Liver (tissue), 9 donors: ENCODE results near the gene CRB2. TPM values are rescaled to one million over a fixed set of nuclear protein-coding genes. Genes with fewer than 3 reads are reported as not detected.

Source experiments
- DNase-seq: peaks from one replicate; pipeline ENCODE4 v3.0.0-alpha.2; 2017; ENCODE audit warnings: low spot score
- H3K27ac ChIP-seq, 2 donors: one replicate each; pipeline ENCODE4 v1.7.0; 2013; ENCODE audit warnings: inconsistent platforms in 2 of 2, low read length in 2 of 2, control low read depth in 1 of 2, low read depth in 1 of 2, mild to moderate bottlenecking in 1 of 2
- H3K27me3 ChIP-seq, 4 donors: one replicate each; pipeline versions ENCODE4 v1.6.1 to v1.7.0; 2013; ENCODE audit warnings: low read length in 3 of 4, inconsistent platforms in 1 of 4, mild to moderate bottlenecking in 1 of 4, moderate library complexity in 1 of 4; ENCODE audit not compliant: control insufficient read depth in 4 of 4, insufficient read depth in 4 of 4
- H3K36me3 ChIP-seq, 4 donors: one replicate each; pipeline versions ENCODE4 v1.6.1 to v1.7.0; 2013; ENCODE audit warnings: low read length in 3 of 4, mild to moderate bottlenecking in 3 of 4, low read depth in 1 of 4, moderate library complexity in 1 of 4; ENCODE audit not compliant: control insufficient read depth in 4 of 4, insufficient read depth in 3 of 4
- H3K4me1 ChIP-seq, 4 donors: one replicate each; pipeline versions ENCODE4 v1.6.1 to v1.7.0; 2013; ENCODE audit warnings: low read length in 3 of 4, mild to moderate bottlenecking in 3 of 4, moderate library complexity in 1 of 4; ENCODE audit not compliant: control insufficient read depth in 4 of 4, insufficient read depth in 4 of 4
- H3K4me3 ChIP-seq, 3 donors: one replicate each; pipeline versions ENCODE4 v1.6.1 to v1.7.0; 2013; ENCODE audit warnings: low read length in 3 of 3, control low read depth in 1 of 3, low read depth in 1 of 3, mild to moderate bottlenecking in 1 of 3
- H3K9ac ChIP-seq, 2 donors: one replicate each; pipeline ENCODE4 v1.7.0; 2013; ENCODE audit warnings: low read length in 2 of 2, mild to moderate bottlenecking in 2 of 2, moderate library complexity in 2 of 2, control low read depth in 1 of 2, low read depth in 1 of 2
- H3K9me3 ChIP-seq, 4 donors: one replicate each; pipeline versions ENCODE4 v1.6.1 to v1.7.0; 2013; ENCODE audit warnings: low read length in 3 of 4; ENCODE audit not compliant: control insufficient read depth in 4 of 4
- ATF3 ChIP-seq: IDR thresholded peaks from 2 replicates; pipeline ENCODE4 v1.6.1; 2016; ENCODE audit warnings: antibody characterized with exemption
- CTCF ChIP-seq: fragments of 150-350 bp; IDR thresholded peaks from 2 replicates; pipeline ENCODE4 v1.5.1; 2017; ENCODE audit warnings: improper control_type of control experiment, low read depth, low read length; ENCODE audit not compliant: missing input control
- FOXA1 ChIP-seq: IDR thresholded peaks from 2 replicates; pipeline ENCODE4 v1.6.1; 2016; ENCODE audit warnings: antibody characterized with exemption
- FOXA2 ChIP-seq: IDR thresholded peaks from 2 replicates; pipeline ENCODE4 v1.6.1; 2016; ENCODE audit warnings: antibody characterized with exemption
- GABPA ChIP-seq, 2 donors: IDR thresholded peaks in 1 of 2; conservative IDR thresholded peaks in 1 of 2; 2 replicates each; pipeline ENCODE4 v1.6.1; 2016; ENCODE audit warnings: antibody characterized with exemption in 2 of 2, mild to moderate bottlenecking in 1 of 2, moderate library complexity in 1 of 2
- HNF4A ChIP-seq, 2 donors: conservative IDR thresholded peaks; 2 replicates each; pipeline ENCODE4 v1.6.1; 2016; ENCODE audit warnings: antibody characterized with exemption in 2 of 2, mild to moderate bottlenecking in 2 of 2
- HNF4G ChIP-seq: IDR thresholded peaks from 2 replicates; pipeline ENCODE4 v1.6.1; 2016; ENCODE audit warnings: antibody characterized with exemption
- JUND ChIP-seq, 2 donors: IDR thresholded peaks; 2 replicates each; pipeline ENCODE4 v1.6.1; 2016; ENCODE audit warnings: antibody characterized with exemption in 2 of 2
- MAX ChIP-seq: IDR thresholded peaks from 2 replicates; pipeline ENCODE4 v1.6.1; 2016; ENCODE audit warnings: antibody characterized with exemption
- NR2F2 ChIP-seq: IDR thresholded peaks from 2 replicates; pipeline ENCODE4 v1.6.1; 2016; ENCODE audit warnings: antibody characterized with exemption
- RAD21 ChIP-seq, 2 donors: IDR thresholded peaks; 2 replicates each; pipeline ENCODE4 v1.6.1; 2016; ENCODE audit warnings: antibody characterized with exemption in 2 of 2, mild to moderate bottlenecking in 2 of 2
- REST ChIP-seq: IDR thresholded peaks from 2 replicates; pipeline ENCODE4 v1.6.1; 2016; ENCODE audit warnings: antibody characterized with exemption, mild to moderate bottlenecking
- RXRA ChIP-seq, 2 donors: IDR thresholded peaks; 2 replicates each; pipeline ENCODE4 v1.6.1; 2017 to 2018; ENCODE audit warnings: antibody characterized with exemption in 2 of 2, mild to moderate bottlenecking in 1 of 2
- SP1 ChIP-seq: IDR thresholded peaks from 2 replicates; pipeline ENCODE4 v1.6.1; 2018; ENCODE audit warnings: antibody characterized with exemption, mild to moderate bottlenecking
- TAF1 ChIP-seq: conservative IDR thresholded peaks from 2 replicates; pipeline ENCODE4 v1.6.1; 2016; ENCODE audit warnings: antibody characterized with exemption, mild to moderate bottlenecking
- YY1 ChIP-seq: IDR thresholded peaks from 2 replicates; pipeline ENCODE4 v1.6.1; 2016; ENCODE audit warnings: antibody characterized with exemption, mild to moderate bottlenecking
- ZBTB33 ChIP-seq: IDR thresholded peaks from 2 replicates; pipeline ENCODE4 v1.6.1; 2016; ENCODE audit warnings: antibody characterized with exemption
- WGBS: extraction: QIAGEN DNeasy Blood & Tissue Kit; methylation state at CpG from one replicate; pipeline ENCODE4 v1.1.7; 2013; 5-methylcytosine and 5-hydroxymethylcytosine counted together
- polyA plus RNA-seq, 2 donors: library from polyadenylated mRNA; stranded (reverse) in 1 of 2; unstranded in 1 of 2; fragments of 200-250 nt in 1 of 2; fragments of >200 nt in 1 of 2; fragmentation: Nextera tagmentation in 1 of 2; extraction: Ambion mirVana in 1 of 2; gene quantifications; one replicate each; pipeline versions ENCODE4 v1.2.1 to v1.2.3, GENCODE V29; 2013 to 2015
- total RNA-seq, 2 donors: library from RNA; depleted of rRNA; stranded (reverse); fragments of >200 nt; gene quantifications; one replicate each; pipeline ENCODE4 v1.2.3, GENCODE V29; 2014
- donor health status: healthy.
- donor health status: healthy.
- donor health status: healthy.
- donor health status: healthy.
- donor health status: healthy.

CRB2 gene
- total and polyA plus RNA-seq, 4 donors: 1.7 TPM; not detected in 3

- no peaks in the 10 kb centered on the region for H3K4me1 ChIP-seq
- H3K9me3 ChIP-seq: no peaks in the 10 kb centered on the region
- WGBS: 93% methylated on average over 5 of the region's 5 CpGs
- DNase-seq: no peak
- H3K36me3 ChIP-seq: no peaks in the 10 kb centered on the region
- TF ChIP-seq HNF4G: no peak
- TF ChIP-seq JUND (IDR thresholded peaks at IDR 0.05): no peak
- no peak for TF ChIP-seq YY1
- no peak for TF ChIP-seq FOXA2
- no peak for TF ChIP-seq SP1
- TF ChIP-seq ATF3: no peak
- TF ChIP-seq ZBTB33: no peak
- TF ChIP-seq RXRA (IDR thresholded peaks at IDR 0.05): no peak
- no peak for TF ChIP-seq REST
- TF ChIP-seq NR2F2: no peak
- no peak for TF ChIP-seq RAD21 (IDR thresholded peaks at IDR 0.05)
- no peak for TF ChIP-seq HNF4A (conservative IDR thresholded peaks at IDR 0.05)
- TF ChIP-seq MAX: no peak
- H3K27ac ChIP-seq: no peak overlapping the region
- no peak overlapping the region for H3K4me3 ChIP-seq
- no peaks in the 10 kb centered on the region for H3K27me3 ChIP-seq
- no peak overlapping the region for H3K9ac ChIP-seq
Observed at GRCh38 chr9:123391233-123391632, 35.2 kb downstream of the CRB2 start.

- 95% methylated on average over 28 of the region's 28 CpGs for WGBS
- TF ChIP-seq FOXA1 (no peak), HNF4A (conservative IDR thresholded peaks at IDR 0.05) (no peak), NR2F2 (no peak), JUND (IDR thresholded peaks at IDR 0.05) (no peak), ZBTB33 (no peak), FOXA2 (no peak), GABPA (IDR thresholded peaks at IDR 0.05 in 1 of 2, conservative IDR thresholded peaks at IDR 0.05 in 1 of 2) (no peak), REST (no peak), TAF1 (no peak), YY1 (no peak), RAD21 (IDR thresholded peaks at IDR 0.05) (no peak), ATF3 (no peak), MAX (no peak), HNF4G (no peak), CTCF (no peak)
Observed at GRCh38 chr9:123391946-123392345, 35.9 kb downstream of the CRB2 start.

More at GRCh38 chr9:123391946-123392345, 35.9 kb downstream of the CRB2 start:
- Histone ChIP-seq H3K9ac (no peak overlapping the region), H3K27me3 (no peaks in the 10 kb centered on the region), H3K9me3 (no peaks in the 10 kb centered on the region), H3K4me3 (no peak overlapping the region), H3K4me1 (no peaks in the 10 kb centered on the region), H3K27ac (no peak overlapping the region), H3K36me3 (no peaks in the 10 kb centered on the region)
- no peak for DNase-seq
